K562 (cell line): ENCODE data around the gene IL18RAP. TPM values are rescaled to one million over a fixed set of nuclear protein-coding genes. Genes with fewer than 3 reads are reported as not detected.

Source experiments
- BMI1 ChIP-seq: fragments of 150-350 bp; IDR thresholded peaks from 2 replicates; pipeline ENCODE4 v1.6.1; 2014; ENCODE audit warnings: low read length
- CBX3 ChIP-seq, 2 experiments: IDR thresholded peaks; 1 replicate in 1 of 2; 2 replicates in 1 of 2; pipeline ENCODE4 v1.6.1; 2012; ENCODE audit warnings: inconsistent platforms in 2 of 2, low read length in 2 of 2, borderline replicate concordance in 1 of 2, control low read depth in 1 of 2
- CHD7 ChIP-seq: fragments of 200-600 bp; sonication (generic); IDR thresholded peaks from one replicate; pipeline ENCODE4 v1.6.1; 2012; ENCODE audit warnings: mild to moderate bottlenecking, low read depth, low read length, inconsistent platforms
- HBP1 ChIP-seq: fragments of 450-650 bp; formaldehyde crosslinking; IDR thresholded peaks from 2 replicates; pipeline ENCODE4 v1.4.0; 2022; ENCODE audit warnings: missing genetic modification characterization
- MXD1 ChIP-seq: fragments of 250-450 bp; sonication (Bioruptor Pico); IDR thresholded peaks from 2 replicates; pipeline ENCODE4 v1.8.0; 2021; ENCODE audit warnings: borderline replicate concordance, mild to moderate bottlenecking, moderate library complexity; ENCODE audit not compliant: poor library complexity, severe bottlenecking
- SAFB2 ChIP-seq: fragments of 200-400 bp; formaldehyde crosslinking; IDR thresholded peaks from 2 replicates; pipeline ENCODE4 v1.6.1; 2018; ENCODE audit warnings: borderline replicate concordance, low read length, low read depth, moderate library complexity; ENCODE audit not compliant: severe bottlenecking
- ZNF449 ChIP-seq: fragments of 250-450 bp; sonication (Bioruptor Pico); IDR thresholded peaks from 2 replicates; pipeline ENCODE4 v1.8.0; 2022; ENCODE audit warnings: moderate library complexity, mild to moderate bottlenecking, inconsistent platforms
- ZNF586 ChIP-seq: fragments of 450-650 bp; formaldehyde crosslinking; conservative IDR thresholded peaks from 2 replicates; pipeline ENCODE4 v1.4.0; 2020; ENCODE audit warnings: mild to moderate bottlenecking, moderate library complexity
- polyA plus RNA-seq, 8 experiments: library from polyadenylated mRNA; depleted of rRNA in 4 of 8; stranded (reverse) in 5 of 8; unstranded in 3 of 8; fragments of >200 nt; fragmentation: Nextera tagmentation in 2 of 8; fragmentation: Illumina TruSeq in 1 of 8; extraction: Ambion mirVana in 2 of 8; extraction: Trizol in 1 of 8; gene quantifications; 2 replicates each; pipeline versions ENCODE4 v1.2.1 to v1.2.3, GENCODE V29; 2011 to 2014; ENCODE audit warnings: inconsistent platforms in 1 of 8, missing spikeins in 1 of 8
- total RNA-seq, 7 experiments: library from RNA; depleted of rRNA in 6 of 7; stranded (reverse); fragments of >200 nt in 6 of 7; fragmentation: Illumina TruSeq in 2 of 7; extraction: Trizol in 2 of 7; gene quantifications; 2 replicates each; pipeline versions ENCODE4 v1.2.1 to v1.2.3, GENCODE V29; 2011 to 2021; ENCODE audit warnings: low replicate concordance in 1 of 7

The IL18RAP gene
- total and polyA plus RNA-seq, 9 of the 15 experiments (the other 6 are each of a cell fraction or from before 2014, with no cell fraction given) = 1.1 to 20.5 (median 5.8) TPM

- TF ChIP-seq CHD7 = no peak
- TF ChIP-seq CBX3 (IDR thresholded peaks at IDR 0.05; ENCODE audit: borderline replicate concordance in 1 of 2, low read length in 2 of 2) = no peak
- TF ChIP-seq MXD1 (CRISPR knock-in tag) = no peak
- TF ChIP-seq ZNF449 (CRISPR knock-in tag) = no peak
- no peak for TF ChIP-seq BMI1
- no peak for TF ChIP-seq ZNF586 (CRISPR knock-in tag)
- no peak for TF ChIP-seq HBP1 (CRISPR knock-in tag)
- no peak for TF ChIP-seq SAFB2
Measured at GRCh38 chr2:102421890-102422759, 835 bp upstream of the IL18RAP start (continued).
